MG63 (cell line): Measurements from ENCODE around the gene STRA6. TPM values are rescaled to one million over a fixed set of nuclear protein-coding genes. Genes with fewer than 3 reads are reported as not detected.

Source experiments
- DNase-seq: peaks from one replicate; pipeline ENCODE4 v3.0.0-alpha.2; 2020
- H3K27me3 ChIP-seq: fragments of 250-450 bp; sonication (Bioruptor Pico); 2 replicates; pipeline ENCODE4 v1.5.1; 2020; ENCODE audit warnings: mild to moderate bottlenecking, moderate library complexity
- H3K36me3 ChIP-seq: fragments of 250-450 bp; sonication (Bioruptor Pico); 2 replicates; pipeline ENCODE4 v1.5.1; 2020; ENCODE audit warnings: mild to moderate bottlenecking, moderate library complexity
- H3K4me3 ChIP-seq: fragments of 250-450 bp; sonication (Bioruptor Pico); 2 replicates; pipeline ENCODE4 v1.5.1; 2020; ENCODE audit warnings: mild to moderate bottlenecking, moderate library complexity
- H3K9me3 ChIP-seq: fragments of 250-450 bp; sonication (Bioruptor Pico); 2 replicates; pipeline ENCODE4 v1.5.1; 2020; ENCODE audit warnings: mild to moderate bottlenecking, moderate library complexity
- total RNA-seq: library from RNA; depleted of rRNA; stranded (reverse); fragments of >200 nt; shearing (Covaris generic); gene quantifications from 2 replicates; pipeline ENCODE4 v1.2.3, GENCODE V29; 2014; ENCODE audit warnings: low replicate concordance

Gene STRA6
- total RNA-seq, 1 experiment from 2014 or later, result 1.4 TPM

- peak; percentile 35 for DNase-seq
- no peaks in the 10 kb centered on the region for H3K9me3 ChIP-seq
- H3K36me3 ChIP-seq, result no peaks in the 10 kb centered on the region
- H3K27me3 ChIP-seq, result no peaks in the 10 kb centered on the region; the same call in 1 of the 2 replicates
- H3K4me3 ChIP-seq, result no peak overlapping the region
Observed at GRCh38 chr15:74233851-74234597, 31.4 kb upstream of the STRA6 start.

- no peak for DNase-seq
- Histone ChIP-seq H3K4me3 (no peak overlapping the region), H3K9me3 (no peaks in the 10 kb centered on the region), H3K36me3 (no peaks in the 10 kb centered on the region), H3K27me3 (no peaks in the 10 kb centered on the region; the same call in 1 of the 2 replicates)
Observed at GRCh38 chr15:74233373-74233772, 30.8 kb upstream of the STRA6 start.

GRCh38 chr15:74231475-74231874 lies 28.9 kb upstream of the STRA6 start:
- Histone ChIP-seq H3K36me3 (no peaks in the 10 kb centered on the region), H3K27me3 (no peaks in the 10 kb centered on the region; the same call in 1 of the 2 replicates), H3K4me3 (no peak overlapping the region), H3K9me3 (no peaks in the 10 kb centered on the region)
- no peak for DNase-seq

- no peak for DNase-seq
- H3K4me3 ChIP-seq, result no peak overlapping the region
- no peaks in the 10 kb centered on the region for H3K9me3 ChIP-seq
- H3K27me3 ChIP-seq, result no peaks in the 10 kb centered on the region; the same call in 1 of the 2 replicates
- no peaks in the 10 kb centered on the region for H3K36me3 ChIP-seq
Observed at GRCh38 chr15:74229686-74230085, 27.1 kb upstream of the STRA6 start.

GRCh38 chr15:74228723-74229081 lies 26.1 kb upstream of the STRA6 start:
- no peaks in the 10 kb centered on the region for H3K9me3 ChIP-seq
- DNase-seq, result no peak
- H3K27me3 ChIP-seq, result no peaks in the 10 kb centered on the region; the same call in 1 of the 2 replicates
- no peak overlapping the region for H3K4me3 ChIP-seq
- H3K36me3 ChIP-seq, result no peaks in the 10 kb centered on the region

GRCh38 chr15:74227968-74228722 lies 25.6 kb upstream of the STRA6 start:
- no peak for DNase-seq
- no peaks in the 10 kb centered on the region for H3K36me3 ChIP-seq
- no peak overlapping the region for H3K4me3 ChIP-seq
- no peaks in the 10 kb centered on the region; the same call in 1 of the 2 replicates for H3K27me3 ChIP-seq
- H3K9me3 ChIP-seq, result no peaks in the 10 kb centered on the region

GRCh38 chr15:74226761-74227540 lies 24.4 kb upstream of the STRA6 start:
- no peaks in the 10 kb centered on the region for H3K36me3 ChIP-seq
- DNase-seq, result no peak
- H3K9me3 ChIP-seq, result no peaks in the 10 kb centered on the region
- no peaks in the 10 kb centered on the region for H3K27me3 ChIP-seq
- H3K4me3 ChIP-seq, result no peak overlapping the region

- H3K27me3 ChIP-seq, result no peaks in the 10 kb centered on the region
- DNase-seq, result no peak
- no peak overlapping the region for H3K4me3 ChIP-seq
- H3K36me3 ChIP-seq, result no peaks in the 10 kb centered on the region
- H3K9me3 ChIP-seq, result no peaks in the 10 kb centered on the region
Observed at GRCh38 chr15:74225928-74226327, 23.3 kb upstream of the STRA6 start.

- Histone ChIP-seq H3K9me3 (no peaks in the 10 kb centered on the region), H3K27me3 (no peaks in the 10 kb centered on the region), H3K36me3 (no peaks in the 10 kb centered on the region), H3K4me3 (no peak overlapping the region)
- no peak for DNase-seq
Observed at GRCh38 chr15:74222240-74223119, 19.9 kb upstream of the STRA6 start.

- Histone ChIP-seq H3K9me3 (no peaks in the 10 kb centered on the region), H3K36me3 (no peaks in the 10 kb centered on the region), H3K4me3 (no peak overlapping the region), H3K27me3 (no peaks in the 10 kb centered on the region)
- no peak for DNase-seq
Observed at GRCh38 chr15:74221399-74222239, 19.0 kb upstream of the STRA6 start.

- Histone ChIP-seq H3K27me3 (no peaks in the 10 kb centered on the region), H3K9me3 (no peaks in the 10 kb centered on the region), H3K4me3 (no peak overlapping the region), H3K36me3 (no peaks in the 10 kb centered on the region)
- no peak for DNase-seq
Observed at GRCh38 chr15:74220475-74221248, 18.1 kb upstream of the STRA6 start.

- Histone ChIP-seq H3K36me3 (no peaks in the 10 kb centered on the region), H3K27me3 (no peaks in the 10 kb centered on the region; the same call in 1 of the 2 replicates), H3K9me3 (no peaks in the 10 kb centered on the region), H3K4me3 (no peak overlapping the region)
- DNase-seq, result no peak
Observed at GRCh38 chr15:74217907-74218885, 15.6 kb upstream of the STRA6 start.

GRCh38 chr15:74216949-74217348 lies 14.4 kb upstream of the STRA6 start:
- H3K4me3 ChIP-seq, result no peak overlapping the region
- no peak for DNase-seq
- H3K36me3 ChIP-seq, result no peaks in the 10 kb centered on the region
- no peaks in the 10 kb centered on the region; the same call in 1 of the 2 replicates for H3K27me3 ChIP-seq
- no peaks in the 10 kb centered on the region for H3K9me3 ChIP-seq

GRCh38 chr15:74215958-74216357 lies 13.4 kb upstream of the STRA6 start:
- peak; percentile 54 for DNase-seq
- H3K9me3 ChIP-seq, result no peaks in the 10 kb centered on the region
- no peaks in the 10 kb centered on the region for H3K36me3 ChIP-seq
- H3K4me3 ChIP-seq, result no peak overlapping the region
- H3K27me3 ChIP-seq, result no peaks in the 10 kb centered on the region; the same call in 1 of the 2 replicates
